Hypothalamus (tissue), 51 donors: ENCODE results near the gene AUP1.

ENCODE experiments used
- DNase-seq, 51 donors: peaks; one replicate each; lab custom pipeline; 2025; lab: John Stamatoyannopoulos, UW

AUP1 gene

DNA sequence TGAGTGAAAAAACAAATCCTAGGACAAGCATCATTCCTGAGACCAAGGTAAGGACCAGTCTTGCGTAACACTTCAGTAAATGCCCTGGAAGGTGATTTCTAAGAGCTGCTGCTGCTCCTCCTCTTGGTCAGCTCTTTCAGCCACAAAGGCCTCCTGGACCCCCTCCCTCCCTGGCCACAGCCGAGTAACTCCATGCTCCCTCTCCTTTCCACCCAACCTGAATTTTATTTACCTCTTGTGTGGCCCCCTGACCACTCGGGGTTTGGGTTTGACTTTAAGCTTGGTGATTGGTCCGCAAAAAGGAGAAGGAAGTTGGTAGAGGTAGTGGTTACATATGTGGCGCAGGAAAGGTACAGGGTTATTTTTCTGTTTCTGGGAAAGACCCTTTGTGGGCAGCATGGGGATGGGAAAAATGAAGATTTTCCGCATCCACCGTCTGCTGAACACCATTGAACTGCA lies 9.4 kb upstream of the AUP1 start:
- no peak for DNase-seq

GRCh38 chr2:74537140-74537539 lies 7.6 kb upstream of the AUP1 start:
- DNase-seq: no peak

- no peak for DNase-seq
Observed at GRCh38 chr2:74536166-74536950, 6.9 kb upstream of the AUP1 start.

GRCh38 chr2:74535440-74535965 lies 6.0 kb upstream of the AUP1 start:
- DNase-seq: no peak

DNA sequence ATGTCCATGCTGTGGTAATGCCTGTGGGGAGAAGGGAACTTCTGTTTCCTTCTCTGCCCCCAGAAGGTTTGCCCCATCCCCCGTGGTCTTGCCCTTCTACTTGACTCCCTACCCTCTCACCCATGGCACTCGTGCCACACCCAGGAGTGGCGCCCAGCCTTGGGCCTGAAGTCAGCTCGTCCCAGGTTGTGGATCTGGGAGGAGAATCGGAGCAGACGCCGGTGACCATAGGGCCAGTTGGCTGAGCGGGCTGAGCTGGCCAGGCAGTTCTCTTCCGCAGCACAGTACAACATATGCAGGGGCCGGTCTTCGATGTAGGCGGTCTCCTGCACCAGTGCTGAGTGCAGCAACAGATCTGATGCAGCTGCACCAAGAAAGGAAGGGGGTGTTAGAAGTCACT lies 4.9 kb upstream of the AUP1 start:
- DNase-seq: no peak

DNA sequence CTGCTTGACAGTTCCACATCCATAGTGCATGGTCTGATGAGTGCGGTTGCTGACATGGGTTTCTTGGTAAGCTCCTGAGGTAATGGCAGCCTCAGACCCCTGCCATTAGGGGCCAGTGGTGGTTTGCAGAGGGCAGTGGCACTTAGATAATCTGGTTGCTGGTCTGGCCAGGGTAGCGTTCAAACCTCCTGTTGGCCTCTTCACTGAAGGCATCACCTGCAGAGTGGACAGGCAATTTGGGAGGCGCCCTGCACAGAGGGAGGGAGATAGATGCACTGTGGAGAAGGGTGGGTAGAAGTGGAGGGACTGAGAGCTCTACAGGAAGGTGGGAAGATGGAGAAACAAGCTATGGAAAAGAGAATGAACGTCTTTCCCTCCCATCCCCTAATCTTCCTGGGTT lies 4.0 kb upstream of the AUP1 start:
- no peak for DNase-seq

GRCh38 chr2:74532222-74532621 lies 2.7 kb upstream of the AUP1 start:
- no peak for DNase-seq

- no peak for DNase-seq
Observed at GRCh38 chr2:74531666-74532065, 2.2 kb upstream of the AUP1 start.

DNA sequence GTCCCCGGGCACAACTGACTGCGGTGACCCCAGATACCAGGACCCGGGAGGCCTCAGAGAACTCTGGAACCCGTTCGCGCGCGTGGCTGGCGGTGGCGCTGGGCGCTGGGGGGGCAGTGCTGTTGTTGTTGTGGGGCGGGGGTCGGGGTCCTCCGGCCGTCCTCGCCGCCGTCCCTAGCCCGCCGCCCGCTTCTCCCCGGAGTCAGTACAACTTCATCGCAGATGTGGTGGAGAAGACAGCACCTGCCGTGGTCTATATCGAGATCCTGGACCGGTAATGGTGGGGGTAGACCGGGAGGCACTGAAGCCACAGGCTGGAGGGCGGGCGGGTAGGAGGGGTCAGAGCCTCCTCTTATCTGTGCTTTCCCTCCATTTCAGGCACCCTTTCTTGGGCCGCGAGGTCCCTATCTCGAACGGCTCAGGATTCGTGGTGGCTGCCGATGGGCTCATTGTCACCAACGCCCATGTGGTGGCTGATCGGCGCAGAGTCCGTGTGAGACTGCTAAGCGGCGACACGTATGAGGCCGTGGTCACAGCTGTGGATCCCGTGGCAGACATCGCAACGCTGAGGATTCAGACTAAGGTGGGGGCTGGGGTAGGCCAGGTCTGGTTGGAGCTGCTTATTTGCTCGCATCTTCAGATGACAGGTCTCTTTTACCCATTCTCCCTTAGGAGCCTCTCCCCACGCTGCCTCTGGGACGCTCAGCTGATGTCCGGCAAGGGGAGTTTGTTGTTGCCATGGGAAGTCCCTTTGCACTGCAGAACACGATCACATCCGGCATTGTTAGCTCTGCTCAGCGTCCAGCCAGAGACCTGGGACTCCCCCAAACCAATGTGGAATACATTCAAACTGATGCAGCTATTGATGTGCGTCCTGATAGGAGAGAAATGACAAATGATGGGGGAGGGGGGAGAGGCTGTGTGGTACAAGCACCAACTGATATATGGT lies 1.0 kb upstream of the AUP1 start:
- DNase-seq: peak in 26 of 51 donors; percentile 18 to 60 (median 38)

- DNase-seq: peak in 1 of 51 donors; percentile 65
Observed at GRCh38 chr2:74528600-74529356, 728 bp downstream of the AUP1 start.

- no peak for DNase-seq
Observed at GRCh38 chr2:74527741-74528140, 1.8 kb downstream of the AUP1 start.

DNA sequence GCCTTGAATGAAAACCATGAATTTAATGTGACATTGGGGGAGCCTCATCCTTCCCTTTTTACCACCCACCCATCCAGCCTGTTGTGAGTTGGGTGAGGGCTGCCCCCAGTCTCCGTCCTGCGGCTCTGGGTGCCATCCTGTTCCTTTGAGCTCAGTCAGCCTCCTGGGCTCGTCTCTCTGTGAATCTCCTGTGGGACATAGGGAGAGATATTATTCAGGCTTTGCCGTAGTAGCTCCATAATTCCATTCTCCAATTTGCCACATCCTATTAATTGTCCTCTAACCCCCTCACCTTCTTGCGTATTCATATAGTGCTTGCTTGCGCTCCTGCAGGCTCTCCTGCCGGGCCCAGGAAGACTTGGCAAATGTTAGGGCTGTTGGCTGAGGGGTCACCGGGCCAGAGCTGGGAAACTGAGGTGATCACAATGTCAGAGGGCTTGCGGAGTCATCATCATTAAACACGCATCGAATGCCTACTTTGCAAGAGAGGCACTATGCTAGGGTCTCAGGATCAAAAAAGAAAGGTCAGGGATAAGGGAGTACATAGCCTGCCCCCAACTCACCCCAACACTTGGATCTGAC lies 2.8 kb downstream of the AUP1 start:
- DNase-seq: no peak

- no peak for DNase-seq
Observed at GRCh38 chr2:74525717-74526648, 3.5 kb downstream of the AUP1 start, which contains the start of gene DQX1. DQX1 (minus strand) TSS chr2:74526231; CDS start chr2:74525729, 502 bp downstream.

- DNase-seq: no peak
Observed at GRCh38 chr2:74524955-74525716, 4.4 kb downstream of the AUP1 start.

- DNase-seq: no peak
Observed at GRCh38 chr2:74524005-74524404, 5.5 kb downstream of the AUP1 start.

DNA sequence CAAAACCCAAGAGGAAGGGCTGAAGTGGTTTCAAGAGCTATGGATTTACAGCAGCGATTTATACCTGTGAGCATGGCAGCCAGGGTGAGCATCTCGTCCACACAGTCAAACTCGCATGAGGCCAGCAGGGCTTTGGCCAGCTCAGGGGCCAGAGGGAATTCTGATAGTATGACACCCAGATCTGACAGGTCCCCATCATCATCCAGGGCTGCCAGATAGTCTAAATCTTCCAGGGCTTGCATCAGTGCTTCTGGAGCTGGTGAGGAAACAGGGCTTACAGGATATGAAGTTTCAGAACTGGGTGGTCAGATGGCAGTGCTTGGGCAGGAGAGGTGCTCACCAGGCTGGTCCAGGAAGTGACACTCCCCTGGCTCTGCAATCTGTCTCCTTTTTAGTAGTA lies 7.0 kb downstream of the AUP1 start:
- DNase-seq: no peak

DNA sequence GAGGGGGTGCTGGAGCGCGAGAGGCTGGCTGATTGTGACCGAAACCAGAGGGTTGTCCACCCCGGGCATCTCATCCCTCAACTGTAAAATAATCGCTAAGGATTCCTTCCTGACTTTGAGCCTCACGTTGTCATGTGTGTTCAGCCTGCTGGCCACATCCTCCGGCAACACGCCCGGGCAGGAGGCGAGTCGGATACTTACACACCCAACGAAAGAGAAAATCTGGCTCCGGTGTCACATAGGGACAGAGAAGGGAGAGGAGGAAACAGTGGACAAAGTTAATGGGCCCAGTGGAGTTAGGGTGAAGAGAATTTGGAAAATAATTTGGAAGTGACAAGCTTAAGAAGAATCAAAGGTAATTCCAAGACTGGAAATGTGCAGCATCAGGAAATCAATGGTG lies 12.9 kb downstream of the AUP1 start:
- no peak for DNase-seq

- DNase-seq: peak in 19 of 51 donors; percentile 2 to 57 (median 14)
Observed at GRCh38 chr2:74515981-74516633, 13.4 kb downstream of the AUP1 start.
